Measurements from ENCODE around the gene PGGHG.

Gene PGGHG

GRCh38 chr11:293852-294661 lies 5.1 kb downstream of the PGGHG start:
- TF ChIP-seq CTCF (conservative IDR thresholded peaks at IDR 0.05; ENCODE audit: low read length) (no peak), EZH2phosphoT487 (IDR thresholded peaks at IDR 0.05; ENCODE audit: borderline replicate concordance) (no peak)
- Histone ChIP-seq H3K4me2 (ENCODE audit: low read depth, low read length, poor library complexity, severe bottlenecking) (no peak overlapping the region), H3K36me3 (ENCODE audit: insufficient read depth, low read length) (no peaks in the 10 kb centered on the region; the same call in 1 of the 2 replicates), H3K79me2 (ENCODE audit: insufficient read depth, low read length) (peaks cover 23% of the 10 kb centered on the region; the same call in 1 of the 2 replicates), H3K9ac (ENCODE audit: low read depth, low read length, poor library complexity, severe bottlenecking) (no peak overlapping the region), H3K9me2 (replicated peaks; ENCODE audit: low read depth, low read length) (no peaks in the 10 kb centered on the region), H3K9me3 (ENCODE audit: insufficient read depth, low read depth, low read length) (no peaks in the 10 kb centered on the region), H4K20me1 (ENCODE audit: insufficient read depth, low read length, poor library complexity, severe bottlenecking) (peaks cover 3% of the 10 kb centered on the region), H3K4me3 (ENCODE audit: low read length, poor library complexity, severe bottlenecking) (no peak overlapping the region), H3K4me1 (ENCODE audit: insufficient read depth, low read length, poor library complexity, severe bottlenecking) (peaks cover 43% of the 10 kb centered on the region), H2AFZ (ENCODE audit: low read length) (no peak overlapping the region), H3K27me3 (ENCODE audit: insufficient read depth, low read length, poor library complexity, severe bottlenecking) (no peaks in the 10 kb centered on the region), H3F3A (ENCODE audit: low read depth) (no peaks in the 10 kb centered on the region)

GRCh38 chr11:294780-295179 lies 5.9 kb downstream of the PGGHG start:
- H3K27me3 ChIP-seq (ENCODE audit: insufficient read depth, low read length, poor library complexity, severe bottlenecking), result no peaks in the 10 kb centered on the region
- no peaks in the 10 kb centered on the region for H3K9me3 ChIP-seq (ENCODE audit: insufficient read depth, low read depth, low read length)
- TF ChIP-seq CTCF (conservative IDR thresholded peaks at IDR 0.05; ENCODE audit: low read length) (no peak), EZH2phosphoT487 (IDR thresholded peaks at IDR 0.05; ENCODE audit: borderline replicate concordance) (no peak)
- H3F3A ChIP-seq (ENCODE audit: low read depth), result no peaks in the 10 kb centered on the region
- H3K4me3 ChIP-seq (ENCODE audit: low read length, poor library complexity, severe bottlenecking), result no peak overlapping the region
- H3K79me2 ChIP-seq (ENCODE audit: insufficient read depth, low read length), result peaks cover 17% of the 10 kb centered on the region; the same call in 1 of the 2 replicates
- H4K20me1 ChIP-seq (ENCODE audit: insufficient read depth, low read length, poor library complexity, severe bottlenecking), result peaks cover 3% of the 10 kb centered on the region
- peaks cover 38% of the 10 kb centered on the region for H3K4me1 ChIP-seq (ENCODE audit: insufficient read depth, low read length, poor library complexity, severe bottlenecking)
- H3K4me2 ChIP-seq (ENCODE audit: low read depth, low read length, poor library complexity, severe bottlenecking), result no peak overlapping the region
- H3K9ac ChIP-seq (ENCODE audit: low read depth, low read length, poor library complexity, severe bottlenecking), result no peak overlapping the region
- no peak overlapping the region for H2AFZ ChIP-seq (ENCODE audit: low read length)
- H3K36me3 ChIP-seq (ENCODE audit: insufficient read depth, low read length), result no peaks in the 10 kb centered on the region; the same call in 1 of the 2 replicates
- H3K9me2 ChIP-seq (replicated peaks; ENCODE audit: low read depth, low read length), result no peaks in the 10 kb centered on the region

GRCh38 chr11:295351-296170 lies 6.6 kb downstream of the PGGHG start:
- H3K9me2 ChIP-seq (replicated peaks; ENCODE audit: low read depth, low read length), result no peaks in the 10 kb centered on the region
- H3K9ac ChIP-seq (ENCODE audit: low read depth, low read length, poor library complexity, severe bottlenecking), result no peak overlapping the region
- peaks cover 9% of the 10 kb centered on the region; the same call in 1 of the 2 replicates for H3K79me2 ChIP-seq (ENCODE audit: insufficient read depth, low read length)
- H3K4me3 ChIP-seq (ENCODE audit: low read length, poor library complexity, severe bottlenecking), result no peak overlapping the region
- H3K36me3 ChIP-seq (ENCODE audit: insufficient read depth, low read length), result no peaks in the 10 kb centered on the region; the same call in 1 of the 2 replicates
- no peaks in the 10 kb centered on the region for H3F3A ChIP-seq (ENCODE audit: low read depth)
- H4K20me1 ChIP-seq (ENCODE audit: insufficient read depth, low read length, poor library complexity, severe bottlenecking), result no peaks in the 10 kb centered on the region
- TF ChIP-seq CTCF (conservative IDR thresholded peaks at IDR 0.05; ENCODE audit: low read length) (no peak), EZH2phosphoT487 (IDR thresholded peaks at IDR 0.05; ENCODE audit: borderline replicate concordance) (no peak)
- no peaks in the 10 kb centered on the region for H3K27me3 ChIP-seq (ENCODE audit: insufficient read depth, low read length, poor library complexity, severe bottlenecking)
- H3K4me1 ChIP-seq (ENCODE audit: insufficient read depth, low read length, poor library complexity, severe bottlenecking), result peaks cover 30% of the 10 kb centered on the region
- H2AFZ ChIP-seq (ENCODE audit: low read length), result no peak overlapping the region
- H3K4me2 ChIP-seq (ENCODE audit: low read depth, low read length, poor library complexity, severe bottlenecking), result no peak overlapping the region
- no peaks in the 10 kb centered on the region for H3K9me3 ChIP-seq (ENCODE audit: insufficient read depth, low read depth, low read length)
